ENCODE data around the gene COTL1.

Gene COTL1

GRCh38 chr16:84550096-84550495, 67.8 kb downstream of the COTL1 start:
- H3K36me3 ChIP-seq (replicated peaks; ENCODE audit: insufficient read depth, low read length): no peaks in the 10 kb centered on the region
- no peaks in the 10 kb centered on the region for H3K79me2 ChIP-seq (ENCODE audit: low read length)
- H3K27me3 ChIP-seq (replicated peaks; ENCODE audit: insufficient read depth, low read length): no peaks in the 10 kb centered on the region
- no peaks in the 10 kb centered on the region for H3F3A ChIP-seq (ENCODE audit: insufficient read depth, low read length)
- H3K4me3 ChIP-seq (ENCODE audit: low read length): no peak overlapping the region
- H3K4me2 ChIP-seq (ENCODE audit: low read depth, low read length): no peak overlapping the region
- no peak overlapping the region for H2AFZ ChIP-seq (ENCODE audit: low read length)
- no peaks in the 10 kb centered on the region for H3K9me2 ChIP-seq (replicated peaks; ENCODE audit: insufficient read depth, low read length)
- H3K27ac ChIP-seq (ENCODE audit: low read length): no peak overlapping the region
- no peak for DNase-seq
- H3K9ac ChIP-seq (ENCODE audit: low read length): no peak overlapping the region
- no peak for TF ChIP-seq CTCF (IDR thresholded peaks at IDR 0.05; ENCODE audit: low read length)
- no peak for TF ChIP-seq EZH2 (optimal IDR thresholded peaks at IDR 0.05; ENCODE audit: low read depth, low read length)
- no peak for TF ChIP-seq EZH2phosphoT487 (IDR thresholded peaks at IDR 0.05; ENCODE audit: low read length)
- H3K4me1 ChIP-seq (ENCODE audit: low read length): no peaks in the 10 kb centered on the region
- no peaks in the 10 kb centered on the region for H4K20me1 ChIP-seq (ENCODE audit: insufficient read depth, low read length)
- H3K9me3 ChIP-seq (replicated peaks; ENCODE audit: insufficient read depth, low read length): no peaks in the 10 kb centered on the region

GRCh38 chr16:84548971-84549844, 68.7 kb downstream of the COTL1 start:
- Histone ChIP-seq H2AFZ (ENCODE audit: low read length) (no peak overlapping the region), H3K27me3 (replicated peaks; ENCODE audit: insufficient read depth, low read length) (no peaks in the 10 kb centered on the region), H3K4me1 (ENCODE audit: low read length) (no peaks in the 10 kb centered on the region), H3K79me2 (ENCODE audit: low read length) (no peaks in the 10 kb centered on the region), H3K27ac (ENCODE audit: low read length) (no peak overlapping the region), H3K36me3 (replicated peaks; ENCODE audit: insufficient read depth, low read length) (no peaks in the 10 kb centered on the region), H3F3A (ENCODE audit: insufficient read depth, low read length) (no peaks in the 10 kb centered on the region), H3K9ac (ENCODE audit: low read length) (no peak overlapping the region), H3K4me3 (ENCODE audit: low read length) (no peak overlapping the region), H4K20me1 (ENCODE audit: insufficient read depth, low read length) (no peaks in the 10 kb centered on the region), H3K4me2 (ENCODE audit: low read depth, low read length) (no peak overlapping the region), H3K9me2 (replicated peaks; ENCODE audit: insufficient read depth, low read length) (no peaks in the 10 kb centered on the region), H3K9me3 (replicated peaks; ENCODE audit: insufficient read depth, low read length) (no peaks in the 10 kb centered on the region)
- no peak for DNase-seq
- TF ChIP-seq EZH2 (optimal IDR thresholded peaks at IDR 0.05; ENCODE audit: low read depth, low read length) (no peak), EZH2phosphoT487 (IDR thresholded peaks at IDR 0.05; ENCODE audit: low read length) (no peak), CTCF (IDR thresholded peaks at IDR 0.05; ENCODE audit: low read length) (no peak)

GRCh38 chr16:84548508-84548907, 69.4 kb downstream of the COTL1 start:
- H3K9me2 ChIP-seq (replicated peaks; ENCODE audit: insufficient read depth, low read length): no peaks in the 10 kb centered on the region
- H4K20me1 ChIP-seq (ENCODE audit: insufficient read depth, low read length): no peaks in the 10 kb centered on the region
- no peak overlapping the region for H2AFZ ChIP-seq (ENCODE audit: low read length)
- no peaks in the 10 kb centered on the region for H3K27me3 ChIP-seq (replicated peaks; ENCODE audit: insufficient read depth, low read length)
- TF ChIP-seq EZH2phosphoT487 (IDR thresholded peaks at IDR 0.05; ENCODE audit: low read length) (no peak), CTCF (IDR thresholded peaks at IDR 0.05; ENCODE audit: low read length) (no peak), EZH2 (optimal IDR thresholded peaks at IDR 0.05; ENCODE audit: low read depth, low read length) (no peak)
- no peak overlapping the region for H3K9ac ChIP-seq (ENCODE audit: low read length)
- no peaks in the 10 kb centered on the region for H3K79me2 ChIP-seq (ENCODE audit: low read length)
- no peaks in the 10 kb centered on the region for H3K36me3 ChIP-seq (replicated peaks; ENCODE audit: insufficient read depth, low read length)
- H3K4me2 ChIP-seq (ENCODE audit: low read depth, low read length): no peak overlapping the region
- H3K4me1 ChIP-seq (ENCODE audit: low read length): no peaks in the 10 kb centered on the region
- H3K27ac ChIP-seq (ENCODE audit: low read length): no peak overlapping the region
- H3K9me3 ChIP-seq (replicated peaks; ENCODE audit: insufficient read depth, low read length): no peaks in the 10 kb centered on the region
- no peak for DNase-seq
- H3F3A ChIP-seq (ENCODE audit: insufficient read depth, low read length): no peaks in the 10 kb centered on the region
- H3K4me3 ChIP-seq (ENCODE audit: low read length): no peak overlapping the region
